ENCODE results near the gene RHPN2. TPM values are rescaled to one million over a fixed set of nuclear protein-coding genes. Genes with fewer than 3 reads are reported as not detected.

Gene RHPN2
- total and polyA plus RNA-seq, 2 of the 13 experiments (the other 11 are each of a cell fraction or from before 2014, with no cell fraction given) = 20.3 to 48.0 TPM

GRCh38 chr19:32971715-32972540, 92.8 kb downstream of the RHPN2 start, which contains the start of the genes CEP89 and FAAP24 (continued):
- TF ChIP-seq ZBTB42 (CRISPR knock-in tag; IDR thresholded peaks at IDR 0.05) (no peak), ZNF737 (CRISPR knock-in tag; IDR thresholded peaks at IDR 0.05; ENCODE audit: borderline replicate concordance) (no peak), ZSCAN31 (CRISPR knock-in tag; IDR thresholded peaks at IDR 0.05; ENCODE audit: low read depth) (0 out of 2 replicates have a peak, but pooled peaks have one; percentile 41), RAD51 (IDR thresholded peaks at IDR 0.05; ENCODE audit: borderline replicate concordance) (no peak), ZMAT5 (CRISPR knock-in tag; IDR thresholded peaks at IDR 0.05; ENCODE audit: borderline replicate concordance, low read depth) (no peak), PRPF4 (IDR thresholded peaks at IDR 0.05; ENCODE audit: low read depth, low read length, poor library complexity, severe bottlenecking) (no peak), ZNF382 (CRISPR knock-in tag; IDR thresholded peaks at IDR 0.05; ENCODE audit: borderline replicate concordance) (no peak), EP300 (IDR thresholded peaks at IDR 0.05; ENCODE audit: low read depth in 2 of 2, low read length in 2 of 2) (0 out of 4 replicates have a peak, but pooled peaks of 1 of the 2 experiments have one; percentile 4), EP300 (CRISPR knock-in tag; IDR thresholded peaks at IDR 0.05; ENCODE audit: borderline replicate concordance) (no peak), BRF2 (CRISPR knock-in tag; IDR thresholded peaks at IDR 0.05) (peak; percentile 84), ZMYM2 (CRISPR knock-in tag; IDR thresholded peaks at IDR 0.05) (no peak), FOXM1 (CRISPR knock-in tag; IDR thresholded peaks at IDR 0.05) (no peak), RFX3 (CRISPR knock-in tag; IDR thresholded peaks at IDR 0.05) (peak; percentile 97), STAT5B (CRISPR knock-in tag; IDR thresholded peaks at IDR 0.05) (no peak), ZNF747 (CRISPR knock-in tag; IDR thresholded peaks at IDR 0.05; ENCODE audit: borderline replicate concordance) (0 out of 2 replicates have a peak, but pooled peaks have one; percentile 14), ZNF691 (CRISPR knock-in tag; IDR thresholded peaks at IDR 0.05; ENCODE audit: borderline replicate concordance, low read depth) (no peak), ZNF24 (IDR thresholded peaks at IDR 0.05) (no peak), NCOR1 (IDR thresholded peaks at IDR 0.05; ENCODE audit: borderline replicate concordance, low read length) (peak; percentile 39; the same call in 1 of the 2 replicates)
- TF ChIP-seq, protein P1, sequence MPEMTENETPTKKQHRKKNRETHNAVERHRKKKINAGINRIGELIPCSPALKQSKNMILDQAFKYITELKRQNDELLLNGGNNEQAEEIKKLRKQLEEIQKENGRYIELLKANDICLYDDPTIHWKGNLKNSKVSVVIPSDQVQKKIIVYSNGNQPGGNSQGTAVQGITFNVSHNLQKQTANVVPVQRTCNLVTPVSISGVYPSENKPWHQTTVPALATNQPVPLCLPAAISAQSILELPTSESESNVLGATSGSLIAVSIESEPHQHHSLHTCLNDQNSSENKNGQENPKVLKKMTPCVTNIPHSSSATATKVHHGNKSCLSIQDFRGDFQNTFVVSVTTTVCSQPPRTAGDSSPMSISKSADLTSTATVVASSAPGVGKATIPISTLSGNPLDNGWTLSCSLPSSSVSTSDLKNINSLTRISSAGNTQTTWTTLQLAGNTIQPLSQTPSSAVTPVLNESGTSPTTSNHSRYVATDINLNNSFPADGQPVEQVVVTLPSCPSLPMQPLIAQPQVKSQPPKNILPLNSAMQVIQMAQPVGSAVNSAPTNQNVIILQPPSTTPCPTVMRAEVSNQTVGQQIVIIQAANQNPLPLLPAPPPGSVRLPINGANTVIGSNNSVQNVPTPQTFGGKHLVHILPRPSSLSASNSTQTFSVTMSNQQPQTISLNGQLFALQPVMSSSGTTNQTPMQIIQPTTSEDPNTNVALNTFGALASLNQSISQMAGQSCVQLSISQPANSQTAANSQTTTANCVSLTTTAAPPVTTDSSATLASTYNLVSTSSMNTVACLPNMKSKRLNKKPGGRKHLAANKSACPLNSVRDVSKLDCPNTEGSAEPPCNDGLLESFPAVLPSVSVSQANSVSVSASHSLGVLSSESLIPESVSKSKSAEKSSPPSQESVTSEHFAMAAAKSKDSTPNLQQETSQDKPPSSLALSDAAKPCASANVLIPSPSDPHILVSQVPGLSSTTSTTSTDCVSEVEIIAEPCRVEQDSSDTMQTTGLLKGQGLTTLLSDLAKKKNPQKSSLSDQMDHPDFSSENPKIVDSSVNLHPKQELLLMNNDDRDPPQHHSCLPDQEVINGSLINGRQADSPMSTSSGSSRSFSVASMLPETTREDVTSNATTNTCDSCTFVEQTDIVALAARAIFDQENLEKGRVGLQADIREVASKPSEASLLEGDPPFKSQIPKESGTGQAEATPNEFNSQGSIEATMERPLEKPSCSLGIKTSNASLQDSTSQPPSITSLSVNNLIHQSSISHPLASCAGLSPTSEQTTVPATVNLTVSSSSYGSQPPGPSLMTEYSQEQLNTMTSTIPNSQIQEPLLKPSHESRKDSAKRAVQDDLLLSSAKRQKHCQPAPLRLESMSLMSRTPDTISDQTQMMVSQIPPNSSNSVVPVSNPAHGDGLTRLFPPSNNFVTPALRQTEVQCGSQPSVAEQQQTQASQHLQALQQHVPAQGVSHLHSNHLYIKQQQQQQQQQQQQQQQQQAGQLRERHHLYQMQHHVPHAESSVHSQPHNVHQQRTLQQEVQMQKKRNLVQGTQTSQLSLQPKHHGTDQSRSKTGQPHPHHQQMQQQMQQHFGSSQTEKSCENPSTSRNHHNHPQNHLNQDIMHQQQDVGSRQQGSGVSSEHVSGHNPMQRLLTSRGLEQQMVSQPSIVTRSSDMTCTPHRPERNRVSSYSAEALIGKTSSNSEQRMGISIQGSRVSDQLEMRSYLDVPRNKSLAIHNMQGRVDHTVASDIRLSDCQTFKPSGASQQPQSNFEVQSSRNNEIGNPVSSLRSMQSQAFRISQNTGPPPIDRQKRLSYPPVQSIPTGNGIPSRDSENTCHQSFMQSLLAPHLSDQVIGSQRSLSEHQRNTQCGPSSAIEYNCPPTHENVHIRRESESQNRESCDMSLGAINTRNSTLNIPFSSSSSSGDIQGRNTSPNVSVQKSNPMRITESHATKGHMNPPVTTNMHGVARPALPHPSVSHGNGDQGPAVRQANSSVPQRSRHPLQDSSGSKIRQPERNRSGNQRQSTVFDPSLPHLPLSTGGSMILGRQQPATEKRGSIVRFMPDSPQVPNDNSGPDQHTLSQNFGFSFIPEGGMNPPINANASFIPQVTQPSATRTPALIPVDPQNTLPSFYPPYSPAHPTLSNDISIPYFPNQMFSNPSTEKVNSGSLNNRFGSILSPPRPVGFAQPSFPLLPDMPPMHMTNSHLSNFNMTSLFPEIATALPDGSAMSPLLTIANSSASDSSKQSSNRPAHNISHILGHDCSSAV (CRISPR knock-in tag; IDR thresholded peaks at IDR 0.05; ENCODE audit: borderline replicate concordance) = no peak

Measured in HepG2 (cell line).